ENCODE results near the gene OR2L8.
"Not testable (repeated sequence)": the region's sequence is repeated elsewhere in the genome, so short reads cannot be mapped to it uniquely, and the experiment has no call there.

OR2L8 gene, protein sequence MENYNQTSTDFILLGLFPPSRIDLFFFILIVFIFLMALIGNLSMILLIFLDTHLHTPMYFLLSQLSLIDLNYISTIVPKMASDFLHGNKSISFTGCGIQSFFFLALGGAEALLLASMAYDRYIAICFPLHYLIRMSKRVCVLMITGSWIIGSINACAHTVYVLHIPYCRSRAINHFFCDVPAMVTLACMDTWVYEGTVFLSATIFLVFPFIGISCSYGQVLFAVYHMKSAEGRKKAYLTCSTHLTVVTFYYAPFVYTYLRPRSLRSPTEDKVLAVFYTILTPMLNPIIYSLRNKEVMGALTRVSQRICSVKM

DNA sequence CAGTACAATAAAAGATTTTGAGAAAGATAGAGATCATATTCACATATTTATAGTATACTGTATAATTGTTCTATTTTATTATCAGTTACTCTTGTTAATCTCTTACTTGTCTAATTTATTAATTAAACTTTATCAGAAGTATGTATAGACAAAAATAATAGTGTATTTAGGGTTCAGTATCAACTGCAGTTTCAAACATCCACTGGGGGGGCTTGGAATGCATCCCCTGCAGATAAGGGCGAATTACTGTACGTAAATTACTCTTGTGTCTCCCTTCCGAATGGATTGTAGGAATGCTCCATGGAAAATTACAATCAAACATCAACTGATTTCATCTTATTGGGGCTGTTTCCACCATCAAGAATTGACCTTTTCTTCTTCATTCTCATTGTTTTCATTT, at the start of gene OR2L8:
TSS of gene OR2L8 (plus strand) at position 301 of the 400 bp plus-strand sequence. CDS start at position 301, 0 bp downstream.
- DNase-seq (ENCODE audit: low spot score), result no peak

DNA sequence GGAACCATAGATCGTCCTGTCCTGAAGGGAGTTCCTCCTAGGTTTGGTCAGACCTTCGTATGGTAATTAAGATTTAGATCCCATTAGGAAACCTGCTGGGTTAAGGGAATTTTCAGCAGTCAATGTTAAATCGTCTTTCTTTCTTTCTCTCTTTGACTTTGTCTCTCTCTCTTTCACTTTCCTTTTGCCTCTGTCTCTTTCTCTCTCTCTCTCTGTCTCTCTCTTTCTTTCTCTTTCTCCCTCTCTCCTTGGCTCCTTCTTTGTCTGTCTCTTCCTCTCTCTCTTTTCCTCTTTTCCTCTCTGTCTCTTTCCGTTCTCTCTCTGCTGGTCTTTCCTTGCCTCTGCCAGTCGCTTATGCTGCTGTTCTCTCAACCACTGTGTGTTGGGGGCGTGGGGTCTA, 44.5 kb upstream of the OR2L8 start:
- no peak for DNase-seq (ENCODE audit: low spot score)

DNA sequence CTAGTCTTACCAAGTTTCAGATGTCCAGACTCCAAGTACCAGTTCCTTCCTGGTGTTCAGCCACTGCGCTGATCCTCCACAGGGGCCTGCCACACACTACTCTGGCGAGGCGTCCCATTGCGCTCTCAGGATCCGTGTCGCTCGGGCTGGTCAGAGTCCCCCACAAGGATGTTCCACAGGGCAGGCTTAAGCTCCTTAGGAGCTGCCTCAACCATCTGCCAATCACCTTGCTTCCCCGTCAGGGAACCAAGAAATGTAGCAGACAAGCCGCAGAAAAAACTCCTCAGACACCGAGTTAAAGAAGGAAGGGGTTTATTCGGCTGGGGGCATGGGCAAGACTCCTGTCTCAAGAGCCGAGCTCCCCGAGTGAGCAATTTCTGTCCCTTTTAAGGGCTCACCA, 43.5 kb upstream of the OR2L8 start:
- no peak for DNase-seq (ENCODE audit: low spot score)

DNA sequence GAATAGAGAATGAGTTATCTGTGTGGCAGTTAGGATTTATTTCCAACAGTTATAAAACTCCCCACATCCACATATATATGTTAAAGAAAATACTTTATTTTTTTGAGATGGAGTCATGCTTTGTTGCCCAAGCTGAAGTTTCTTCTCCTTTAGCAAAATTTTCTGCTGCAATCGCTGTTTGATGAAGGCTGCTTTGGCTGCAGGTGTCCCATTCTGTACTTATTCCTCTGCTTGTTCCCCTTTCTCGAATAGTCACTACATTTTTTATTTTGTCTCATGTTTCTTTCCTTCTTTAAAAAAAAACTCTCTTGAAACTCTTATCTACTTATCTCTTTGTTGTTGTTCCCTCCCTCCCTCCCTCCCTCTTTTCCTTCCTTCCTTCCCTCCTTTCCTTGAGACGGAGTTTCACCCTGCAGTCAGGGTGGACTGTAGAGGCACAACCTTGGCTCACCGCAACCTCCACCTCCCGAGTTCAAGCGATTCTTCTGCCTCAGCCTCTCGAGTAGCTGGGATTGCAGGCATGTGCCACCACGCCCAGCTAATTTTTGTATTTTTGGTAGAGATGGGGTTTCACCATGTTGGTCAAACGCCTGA, 42.7 kb upstream of the OR2L8 start:
- DNase-seq (ENCODE audit: low spot score), result no peak

DNA sequence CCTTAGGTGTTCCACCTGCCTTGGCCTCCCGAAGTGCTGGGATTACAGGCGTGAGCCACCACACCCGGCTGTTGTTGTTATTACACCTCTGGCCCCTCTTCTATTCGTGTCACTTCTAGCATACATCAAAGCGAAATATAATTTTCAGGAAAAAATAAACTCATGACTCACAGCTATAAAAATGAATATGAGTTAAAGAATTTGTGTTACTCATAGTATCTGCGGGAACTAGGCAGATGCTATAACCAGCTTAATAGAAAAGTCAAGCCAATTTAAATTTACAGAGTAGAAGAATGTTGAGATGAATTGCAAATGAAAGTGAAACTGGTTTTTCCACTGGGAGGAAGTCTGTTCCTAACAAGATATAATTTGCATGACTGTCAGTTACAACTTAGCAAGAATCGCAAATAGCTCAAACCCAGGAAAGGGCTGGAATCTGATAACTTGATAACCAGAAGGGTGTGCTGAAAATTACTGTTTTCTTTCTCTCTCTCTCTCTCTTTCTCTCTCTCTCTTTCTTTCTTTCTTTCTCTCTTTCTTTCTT, 42.1 kb upstream of the OR2L8 start:
- DNase-seq (ENCODE audit: low spot score), result peak; percentile 87

DNA sequence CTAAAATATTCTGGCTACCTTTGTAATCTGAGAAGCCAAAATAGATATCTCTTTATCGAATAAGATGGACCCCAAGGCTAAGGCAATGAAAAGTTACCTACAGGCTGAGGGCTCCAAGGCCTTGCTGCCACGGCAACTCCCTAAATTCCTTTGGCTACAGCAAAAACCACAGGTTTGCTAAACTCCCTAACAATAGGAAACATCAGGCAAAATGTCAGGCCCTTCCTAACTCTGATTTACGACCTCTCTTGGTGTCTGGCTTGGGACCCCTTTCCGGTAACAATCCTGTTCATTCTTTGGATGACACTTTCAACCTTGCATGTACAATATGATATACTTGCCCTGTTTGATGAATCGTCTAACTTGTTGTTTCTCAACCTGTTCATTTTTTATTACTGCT, 39.9 kb upstream of the OR2L8 start:
- no peak for DNase-seq (ENCODE audit: low spot score)

DNA sequence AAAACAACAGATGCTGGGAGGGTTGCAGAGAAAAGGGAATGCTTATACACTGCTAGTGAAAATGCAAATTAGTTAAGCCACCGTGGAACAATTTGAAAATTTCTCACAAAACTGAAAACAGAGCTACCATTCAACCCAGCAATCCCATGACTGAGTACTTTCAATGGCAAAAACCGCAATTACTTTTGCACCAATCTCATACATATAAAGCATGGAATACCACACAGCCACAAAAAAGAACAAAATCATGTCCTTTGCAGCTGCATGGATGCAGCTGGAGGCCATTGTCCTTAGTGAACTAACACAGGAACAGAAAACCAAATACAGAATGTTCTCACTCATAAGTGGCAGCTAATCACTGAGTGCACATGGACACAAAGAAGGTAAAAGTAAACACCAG, 34.9 kb upstream of the OR2L8 start:
- no peak for DNase-seq (ENCODE audit: low spot score)

DNA sequence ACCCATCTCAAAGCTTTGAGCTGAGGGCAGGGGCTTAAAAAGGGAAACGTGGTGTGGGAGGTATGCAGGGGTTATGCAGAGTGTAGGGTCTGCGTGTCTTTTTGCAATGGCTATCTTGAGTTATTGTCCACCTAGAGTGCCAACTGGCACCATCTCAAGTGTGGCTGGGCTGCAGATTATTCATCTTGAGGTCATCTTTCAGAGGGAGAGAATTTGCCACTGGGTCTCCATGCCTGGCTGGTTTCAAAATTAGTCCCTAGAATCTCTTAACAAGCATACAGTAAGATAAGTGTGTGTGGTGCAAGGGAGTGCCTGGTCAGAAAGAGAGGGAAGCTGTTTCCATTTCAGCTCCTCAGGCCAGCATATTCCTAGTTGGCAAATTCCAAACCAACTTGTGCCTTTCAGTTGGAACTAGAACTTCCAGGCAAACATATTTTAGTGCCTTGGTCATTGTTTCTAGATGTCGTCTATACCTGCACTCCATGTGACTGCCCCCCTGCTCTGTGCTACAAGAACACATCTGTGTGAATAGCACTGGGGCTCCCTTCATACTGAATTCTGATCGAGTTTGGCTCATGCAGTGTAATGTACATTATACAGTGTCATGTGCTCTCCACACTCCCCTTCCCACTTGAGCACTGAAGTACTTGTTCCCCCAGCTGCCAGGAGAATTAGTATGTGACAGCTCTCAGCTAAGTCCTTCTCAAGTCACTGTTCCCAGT, 33.6 kb upstream of the OR2L8 start:
- DNase-seq (ENCODE audit: low spot score), result no peak

DNA sequence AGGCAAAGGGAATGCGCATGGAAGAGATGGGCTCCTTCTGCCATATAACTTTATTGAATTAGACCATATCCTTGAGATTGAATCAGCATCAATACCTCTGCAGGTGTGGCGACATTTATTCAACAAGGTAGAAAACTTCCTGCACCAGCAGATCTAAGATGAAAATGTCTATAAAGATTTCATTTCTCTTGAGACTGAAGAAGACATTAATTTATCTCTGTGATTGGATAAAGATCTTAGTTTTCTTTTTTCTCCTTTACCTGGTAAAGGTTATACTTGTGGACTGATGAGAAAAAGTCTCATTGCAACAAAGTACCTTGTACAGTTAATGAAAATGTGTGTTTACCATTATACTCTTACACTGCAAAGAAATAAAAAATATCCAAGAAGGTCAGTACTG, 28.7 kb upstream of the OR2L8 start, which contains the start of gene OR2T8:
TSS of gene OR2T8 (plus strand) at position 301 of the 400 bp plus-strand sequence. CDS start 766 bp downstream, outside the sequence.
- DNase-seq (ENCODE audit: low spot score), result no peak

DNA sequence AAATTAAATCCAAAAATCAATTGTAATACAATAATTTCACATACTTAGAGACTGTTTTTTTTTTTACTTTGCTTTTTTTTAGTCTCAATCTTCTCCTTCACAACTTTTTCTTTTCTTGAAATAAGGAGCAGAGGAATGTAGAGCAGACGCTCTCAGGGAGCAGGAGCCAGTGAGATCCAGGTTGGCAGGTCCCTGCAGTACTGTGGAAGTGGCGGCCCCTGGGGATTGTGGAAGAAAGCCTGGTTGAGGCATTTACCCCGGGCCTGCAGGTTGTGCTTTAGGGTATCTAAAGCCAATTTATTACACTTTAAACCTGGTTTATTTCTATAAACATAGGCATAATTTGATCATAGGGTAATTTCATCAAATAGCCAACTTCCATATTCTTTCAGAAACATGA, 24.7 kb upstream of the OR2L8 start:
- DNase-seq (ENCODE audit: low spot score), result no peak

DNA sequence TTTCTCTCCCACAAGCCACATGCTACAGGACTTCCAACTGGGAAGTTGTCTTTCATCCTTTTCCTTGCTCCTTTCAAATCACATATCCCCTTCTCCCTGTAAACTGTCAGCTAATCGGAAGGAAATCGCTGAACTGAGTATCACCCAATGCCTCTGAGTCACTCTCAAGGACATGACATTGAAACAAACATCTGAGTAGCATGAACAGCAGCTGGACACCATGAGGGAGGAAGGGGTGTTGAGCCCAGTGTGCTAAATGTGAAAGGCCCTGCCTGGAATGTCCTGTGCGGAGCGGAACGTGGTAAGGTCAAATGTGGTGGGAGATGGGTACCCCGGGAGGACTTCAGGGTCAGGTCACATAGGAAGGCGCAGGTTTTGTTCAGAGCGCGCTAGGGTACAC, 23.8 kb upstream of the OR2L8 start, which contains the start of gene OR2AJ1:
TSS of gene OR2AJ1 (plus strand) at position 22 of the 400 bp plus-strand sequence. CDS start 8,880 bp downstream, outside the sequence.
- no peak for DNase-seq (ENCODE audit: low spot score)

DNA sequence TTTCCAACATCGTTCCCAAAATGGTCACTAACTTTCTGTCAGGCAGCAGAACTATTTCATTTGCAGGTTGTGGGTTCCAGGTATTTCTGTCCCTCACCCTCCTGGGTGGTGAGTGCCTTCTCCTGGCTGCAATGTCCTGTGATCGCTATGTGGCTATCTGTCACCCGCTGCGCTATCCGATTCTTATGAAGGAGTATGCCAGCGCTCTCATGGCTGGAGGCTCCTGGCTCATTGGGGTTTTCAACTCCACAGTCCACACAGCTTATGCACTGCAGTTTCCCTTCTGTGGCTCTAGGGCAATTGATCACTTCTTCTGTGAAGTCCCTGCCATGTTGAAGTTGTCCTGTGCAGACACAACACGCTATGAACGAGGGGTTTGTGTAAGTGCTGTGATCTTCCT, 14.7 kb upstream of the OR2L8 start:
- no peak for DNase-seq (ENCODE audit: low spot score)

DNA sequence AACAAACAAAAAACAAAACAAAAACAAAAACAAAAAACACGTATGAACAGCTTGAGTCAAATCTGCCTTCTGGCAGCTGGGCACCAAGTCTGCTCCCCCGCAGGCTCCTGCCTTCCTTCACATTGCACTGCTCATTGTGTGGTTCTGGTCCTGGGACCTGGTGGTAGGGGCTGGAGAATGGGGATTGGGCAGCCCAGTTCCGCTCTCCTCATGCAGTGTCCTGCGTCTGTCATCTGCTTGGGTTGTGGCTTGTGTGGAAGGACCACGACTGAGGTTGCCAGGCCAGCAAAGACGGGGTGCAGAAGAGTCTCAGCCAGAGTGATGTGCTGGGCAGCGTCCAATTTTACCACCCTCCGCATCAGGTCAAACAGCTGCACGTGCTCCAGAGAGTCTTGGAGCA, 12.9 kb upstream of the OR2L8 start:
- no peak for DNase-seq (ENCODE audit: low spot score)

DNA sequence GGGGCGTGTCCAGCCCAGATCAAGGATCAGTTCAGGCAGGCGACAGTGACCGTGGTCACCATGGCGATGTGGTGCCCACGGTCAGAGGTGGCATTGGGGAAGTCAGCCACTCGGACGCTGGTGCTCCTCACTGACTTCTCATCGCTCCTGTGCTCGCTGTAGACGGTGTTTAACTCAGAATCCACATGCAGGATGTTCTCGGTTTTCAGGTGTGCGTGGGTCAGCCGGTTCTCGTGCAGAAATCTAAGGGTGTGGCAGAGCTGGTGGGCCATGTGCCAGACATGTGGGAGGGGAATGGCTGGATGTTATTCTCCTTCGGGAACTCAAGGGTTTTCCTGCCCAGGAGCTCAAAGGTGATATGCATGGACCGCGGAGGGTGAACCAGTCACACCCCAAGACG, 12.2 kb upstream of the OR2L8 start:
- DNase-seq (ENCODE audit: low spot score), result no peak

DNA sequence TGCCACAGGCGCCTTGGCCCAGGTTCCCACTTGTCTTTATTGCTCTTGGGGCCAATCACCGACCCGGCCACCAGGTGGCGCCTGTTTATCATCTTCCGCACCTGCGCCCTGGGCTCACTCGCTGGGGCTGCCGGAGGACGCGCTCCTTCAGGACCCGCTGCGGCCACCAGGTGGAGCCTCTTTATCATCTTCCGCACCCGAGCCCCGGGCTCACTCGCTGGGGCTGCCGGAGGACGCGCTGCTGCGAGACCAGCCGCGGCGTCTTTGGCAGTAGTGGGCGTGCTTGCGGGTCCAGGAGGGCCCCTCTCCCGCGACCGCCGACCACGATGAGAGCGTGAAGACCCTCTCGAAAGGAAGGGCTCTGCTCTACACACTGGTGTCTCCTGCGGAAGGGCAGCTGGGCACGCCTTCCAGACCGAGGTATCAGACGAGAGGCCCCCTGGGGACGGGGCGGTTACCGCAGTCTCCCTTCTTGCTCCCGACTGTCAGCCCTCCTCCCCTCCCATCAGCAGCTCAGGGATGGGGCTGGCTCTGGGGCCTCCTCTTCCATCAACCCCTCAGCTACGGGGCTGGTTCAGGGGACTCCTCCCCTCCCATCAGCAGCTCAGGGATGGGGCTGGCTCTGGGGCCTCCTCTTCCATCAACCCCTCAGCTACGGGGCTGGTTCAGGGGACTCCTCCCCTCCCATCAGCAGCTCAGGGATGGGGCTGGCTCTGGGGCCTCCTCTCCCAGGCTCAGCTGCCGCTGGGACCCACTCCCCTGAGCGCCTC, 11.5 kb upstream of the OR2L8 start:
- DNase-seq (ENCODE audit: low spot score), result not testable (repeated sequence)

DNA sequence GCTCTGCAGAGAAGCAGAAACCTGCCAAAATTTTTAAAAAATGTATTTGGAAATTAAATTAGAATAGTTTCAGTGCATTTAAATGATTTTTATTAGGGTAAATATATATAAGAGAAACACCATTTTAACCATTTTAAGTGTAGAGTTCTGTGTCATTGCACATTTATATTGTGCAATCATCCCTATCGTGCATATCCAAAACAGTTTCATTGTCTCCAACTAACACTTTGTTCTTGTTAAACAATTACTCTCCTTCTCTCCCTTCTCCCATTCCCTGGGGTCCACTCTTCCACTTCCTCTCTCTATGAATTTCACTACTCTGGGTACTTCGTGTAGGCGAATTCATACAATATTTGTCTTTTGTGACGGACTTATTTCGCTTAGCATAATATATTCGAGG, 6.0 kb upstream of the OR2L8 start:
- DNase-seq (ENCODE audit: low spot score), result no peak

DNA sequence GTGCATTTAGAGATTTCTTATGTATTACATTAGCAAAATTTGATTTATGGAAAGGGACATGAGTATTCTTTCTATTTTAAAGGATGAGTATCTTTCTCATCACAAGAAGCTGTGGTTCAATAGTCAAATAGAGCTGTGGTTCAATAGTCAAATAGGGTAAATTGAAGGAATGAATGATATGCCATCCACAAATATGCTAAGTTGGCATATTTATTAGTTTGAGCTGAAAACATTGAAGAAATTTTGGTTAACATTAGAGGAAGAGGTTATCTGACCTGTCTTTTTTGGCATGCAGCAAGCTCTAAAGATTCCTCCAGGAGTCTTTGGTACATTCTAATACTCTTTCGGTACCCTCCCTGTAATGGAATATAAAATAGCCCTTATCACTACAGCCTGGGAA, 4.8 kb downstream of the OR2L8 start:
- DNase-seq (ENCODE audit: low spot score), result no peak

DNA sequence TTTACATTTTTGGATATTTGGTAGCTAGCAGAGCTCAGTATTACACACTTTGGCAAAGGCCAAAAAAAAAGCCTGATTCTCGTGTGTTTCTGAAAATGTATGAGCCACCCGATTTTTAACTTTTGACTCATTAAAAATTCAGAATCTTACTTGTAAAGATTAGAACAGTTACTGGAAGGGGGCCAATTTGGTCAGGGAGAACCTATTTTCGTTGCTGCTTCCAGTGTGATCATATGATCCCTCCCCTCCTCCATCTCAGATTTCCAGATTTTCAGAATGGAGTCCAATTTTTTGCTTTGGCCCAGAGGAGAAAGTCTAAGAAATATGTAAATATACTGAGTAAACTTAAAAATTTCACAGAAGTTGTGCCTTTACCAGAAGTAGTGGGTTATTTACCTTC, 13.1 kb downstream of the OR2L8 start:
- no peak for DNase-seq (ENCODE audit: low spot score)

DNA sequence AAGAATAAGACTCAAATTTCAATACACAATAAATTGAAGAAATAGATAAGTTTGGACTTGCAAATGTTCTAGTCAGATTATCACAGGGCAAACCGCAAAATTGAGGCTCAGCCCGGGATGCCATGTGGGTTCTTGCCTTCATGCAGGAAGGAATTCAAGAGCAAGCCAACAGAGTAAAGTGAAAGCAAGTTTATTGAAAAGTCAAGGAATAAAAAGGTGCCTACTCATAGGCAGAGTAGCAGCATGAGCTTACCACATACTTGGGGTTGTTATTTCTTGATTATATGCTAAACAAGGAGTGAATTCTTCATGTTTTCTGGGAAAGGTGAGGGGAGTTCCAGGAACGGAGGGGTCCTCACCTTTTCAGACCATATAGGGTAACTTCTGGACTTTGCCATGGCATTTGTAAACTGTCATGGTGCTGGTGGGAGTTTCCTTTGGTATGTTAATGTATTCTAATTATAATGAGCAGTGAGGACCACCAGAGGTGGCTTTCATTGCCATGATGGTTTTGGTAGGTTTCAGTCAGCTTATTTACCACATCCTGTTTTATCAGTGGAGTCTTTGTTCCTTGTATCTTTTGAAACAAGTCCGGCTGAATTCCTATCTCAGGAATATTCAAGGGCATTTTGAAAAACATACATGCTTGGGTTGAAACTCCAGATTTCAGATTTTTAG, 14.4 kb downstream of the OR2L8 start:
- DNase-seq (ENCODE audit: low spot score), result no peak

DNA sequence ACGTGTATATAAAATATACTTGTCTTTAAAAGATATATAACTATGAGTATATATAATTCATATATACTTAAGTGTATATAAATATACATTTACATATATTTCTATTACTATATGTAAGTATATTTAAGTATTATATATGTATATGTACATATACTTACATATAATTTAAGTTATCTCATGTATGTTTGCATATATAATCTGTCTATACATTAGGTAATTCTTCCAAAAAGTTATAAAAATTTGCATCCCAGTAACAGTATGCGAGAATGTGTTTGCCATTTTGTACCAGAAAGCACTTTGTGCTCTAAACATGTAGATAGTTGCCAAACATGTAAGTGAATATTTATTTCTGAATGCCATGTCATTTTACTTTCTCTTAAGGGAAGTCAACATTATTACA, 16.3 kb downstream of the OR2L8 start, which contains the start of gene OR2AK2:
TSS of gene OR2AK2 (plus strand) at position 301 of the 400 bp plus-strand sequence. CDS start 144 bp downstream, outside the sequence.
- DNase-seq (ENCODE audit: low spot score), result no peak

DNA sequence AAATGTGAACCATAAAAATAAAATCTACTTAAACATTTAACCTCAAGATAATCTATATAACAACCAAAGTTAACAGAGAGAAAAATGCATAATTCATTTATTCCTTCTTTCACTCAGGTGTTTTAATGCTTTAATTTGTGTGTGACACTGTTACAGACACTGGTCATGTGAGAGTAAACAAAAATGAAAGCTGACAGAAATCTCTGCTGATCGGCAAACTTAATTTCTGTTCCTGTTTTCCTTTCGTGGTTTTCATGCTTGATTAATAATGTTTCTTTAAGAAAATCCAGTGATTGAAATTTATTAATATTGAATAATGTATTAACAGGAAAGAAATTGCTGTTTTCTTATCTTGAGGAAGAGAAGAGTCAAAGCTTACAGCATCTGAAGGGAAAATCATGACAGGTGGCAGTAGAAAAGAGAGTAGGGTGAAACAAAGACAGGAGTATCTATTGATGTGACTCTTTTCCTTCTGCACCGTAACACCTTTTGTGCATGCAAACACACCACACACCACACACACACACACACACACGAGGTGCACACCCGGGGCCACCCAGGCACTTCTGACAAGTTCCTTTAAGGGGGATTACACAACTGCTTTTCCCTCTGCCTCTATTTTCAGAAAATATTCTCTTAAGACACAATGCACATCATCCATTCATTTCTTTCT, 18.0 kb downstream of the OR2L8 start:
- no peak for DNase-seq (ENCODE audit: low spot score)
